ENCODE data around the gene ALX4.

DNA sequence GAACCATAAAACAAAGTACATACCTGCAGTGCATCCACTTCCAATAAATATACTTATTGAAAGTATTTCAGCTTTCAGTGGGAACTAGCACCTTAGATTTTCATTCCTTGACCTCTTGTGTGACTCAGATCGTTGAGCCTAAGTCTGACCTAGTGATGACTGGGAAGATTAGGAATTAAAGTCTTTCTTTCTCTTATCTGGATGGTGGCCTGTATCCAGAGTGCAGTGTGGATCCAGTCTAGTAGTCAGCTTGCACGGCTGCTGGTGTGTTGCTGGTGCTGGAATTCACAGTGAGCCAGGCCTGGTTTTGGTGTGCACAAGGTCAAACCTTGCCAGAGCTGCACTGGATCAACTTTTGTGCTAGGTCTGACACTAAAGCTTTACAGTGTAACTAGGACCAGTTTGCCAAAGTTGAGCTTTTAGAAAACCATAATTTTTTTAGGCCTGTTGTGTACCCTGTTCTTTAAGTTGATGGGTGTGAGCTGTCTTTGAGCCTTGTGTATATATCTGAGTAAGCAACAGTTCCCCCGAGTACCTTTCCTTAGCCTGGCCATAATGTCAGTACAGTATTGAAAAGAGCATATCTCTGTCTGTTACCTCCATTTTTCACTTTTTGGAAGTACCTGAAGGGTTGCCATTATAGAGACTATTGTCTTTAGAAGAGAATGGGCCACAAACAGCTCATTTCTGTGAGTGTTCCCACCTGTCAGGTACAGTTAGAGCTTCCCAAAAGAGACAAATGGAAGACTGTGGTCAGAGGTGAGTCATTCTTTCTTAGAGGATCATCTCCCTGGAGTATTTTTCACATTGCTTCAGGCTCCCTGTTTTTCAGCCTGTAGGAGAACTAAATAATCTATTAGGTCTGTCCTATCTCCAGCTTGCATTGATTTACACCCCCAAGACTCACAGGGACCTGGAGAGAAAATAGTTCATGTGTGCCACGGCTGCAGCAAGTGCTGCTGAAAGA is 89.8 kb downstream of the ALX4 start:
- TF ChIP-seq, protein P1, sequence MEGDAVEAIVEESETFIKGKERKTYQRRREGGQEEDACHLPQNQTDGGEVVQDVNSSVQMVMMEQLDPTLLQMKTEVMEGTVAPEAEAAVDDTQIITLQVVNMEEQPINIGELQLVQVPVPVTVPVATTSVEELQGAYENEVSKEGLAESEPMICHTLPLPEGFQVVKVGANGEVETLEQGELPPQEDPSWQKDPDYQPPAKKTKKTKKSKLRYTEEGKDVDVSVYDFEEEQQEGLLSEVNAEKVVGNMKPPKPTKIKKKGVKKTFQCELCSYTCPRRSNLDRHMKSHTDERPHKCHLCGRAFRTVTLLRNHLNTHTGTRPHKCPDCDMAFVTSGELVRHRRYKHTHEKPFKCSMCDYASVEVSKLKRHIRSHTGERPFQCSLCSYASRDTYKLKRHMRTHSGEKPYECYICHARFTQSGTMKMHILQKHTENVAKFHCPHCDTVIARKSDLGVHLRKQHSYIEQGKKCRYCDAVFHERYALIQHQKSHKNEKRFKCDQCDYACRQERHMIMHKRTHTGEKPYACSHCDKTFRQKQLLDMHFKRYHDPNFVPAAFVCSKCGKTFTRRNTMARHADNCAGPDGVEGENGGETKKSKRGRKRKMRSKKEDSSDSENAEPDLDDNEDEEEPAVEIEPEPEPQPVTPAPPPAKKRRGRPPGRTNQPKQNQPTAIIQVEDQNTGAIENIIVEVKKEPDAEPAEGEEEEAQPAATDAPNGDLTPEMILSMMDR (conservative IDR thresholded peaks at IDR 0.05; ENCODE audit: low read length), result no peak
- TF ChIP-seq EZH2phosphoT487 (IDR thresholded peaks at IDR 0.05; ENCODE audit: borderline replicate concordance, low read depth, low read length), result no peak

Data from OCI-LY7 (cell line).